Ovary (tissue), 9 donors: ENCODE data around the gene OR3A2. TPM values are rescaled to one million over a fixed set of nuclear protein-coding genes. Genes with fewer than 3 reads are reported as not detected.
"Not testable (repeated sequence)": the region's sequence is repeated elsewhere in the genome, so short reads cannot be mapped to it uniquely, and the experiment has no call there.

Experiments
- DNase-seq, 5 donors: peaks; one replicate each; pipeline ENCODE4 v3.0.0-alpha.2; 2019 to 2020
- H3K27ac ChIP-seq, 2 donors: fragments of 200-600 bp; one replicate each; pipeline versions ENCODE4 v1.5.1 to v1.8.0; 2019 to 2022
- H3K27me3 ChIP-seq: fragments of 200-600 bp; one replicate; pipeline ENCODE4 v1.8.0; 2022
- H3K36me3 ChIP-seq: fragments of 200-600 bp; sonication (generic); one replicate; pipeline ENCODE4 v1.5.1; 2019
- H3K4me1 ChIP-seq: one replicate; pipeline ENCODE4 v1.8.1; 2013; ENCODE audit warnings: mild to moderate bottlenecking, moderate library complexity; ENCODE audit not compliant: insufficient read depth
- H3K4me3 ChIP-seq: fragments of 200-600 bp; sonication (generic); one replicate; pipeline ENCODE4 v1.5.1; 2017
- H3K9me3 ChIP-seq, 2 donors: fragments of 200-600 bp in 1 of 2; sonication (generic) in 1 of 2; one replicate each; pipeline versions ENCODE4 v1.5.1 to v1.8.1; 2013 to 2019; ENCODE audit warnings: mild to moderate bottlenecking in 1 of 2, moderate library complexity in 1 of 2
- EP300 ChIP-seq: sonication (generic); formaldehyde crosslinking; IDR thresholded peaks from one replicate; pipeline ENCODE4 v1.6.1; 2017; ENCODE audit warnings: antibody characterized with exemption
- POLR2A ChIP-seq: fragments of 450-650 bp; IDR thresholded peaks from one replicate; pipeline ENCODE4 v1.6.1; 2017; ENCODE audit warnings: antibody characterized with exemption, mild to moderate bottlenecking, moderate library complexity
- WGBS, 3 donors: extraction: QIAGEN DNeasy Blood & Tissue Kit in 1 of 3; methylation state at CpG; one replicate each; pipeline versions ENCODE4 v1.1.5 to v1.1.7; 2013 to 2017; 5-methylcytosine and 5-hydroxymethylcytosine counted together
- intact Hi-C, 4 donors: fragments of 100-400 bp; cut with DNase I; formaldehyde crosslinking; loops; one replicate each; pipeline versions ENCODE4 v1.11.0 to v1.15.1; 2022 to 2023
- polyA plus RNA-seq, 2 donors: library from polyadenylated mRNA; stranded (reverse); fragments of 200-250 nt in 1 of 2; fragments of 350-450 nt in 1 of 2; fragmentation: Illumina TruSeq in 1 of 2; extraction: RNeasy Lipid Tissue Mini Kit (QIAGEN cat#74804) in 1 of 2; gene quantifications; one replicate each; pipeline ENCODE4 v1.2.3, GENCODE V29; 2013 to 2014
- total RNA-seq, 7 donors: library from RNA; depleted of rRNA in 2 of 7; stranded (reverse); fragments of >200 nt in 2 of 7; fragmentation: NEBNext Ultra II Directional in 3 of 7; extraction: Animal tissue kit (Norgen Biotek cat#: 25700) in 3 of 7; gene quantifications; one replicate each; pipeline versions ENCODE4 v1.1.0 to v1.2.4, GENCODE V29; 2016 to 2023
- TF ChIP-seq, protein P1 (sequence below), 3 donors: fragments of 450-650 bp in 2 of 3; fragments of 200-600 bp in 1 of 3; IDR thresholded peaks; one replicate each; pipeline versions ENCODE4 v1.5.1 to v1.8.0; 2016 to 2022; ENCODE audit warnings: antibody characterized with exemption in 3 of 3, mild to moderate bottlenecking in 1 of 3
- donor health status: DM: no; HTN: no; CAD: no; lungs with moderate emphysema.
- donor health status: DM: no; HTN: no; CAD: no.
- donor health status: Bipolar disorder and iron deficiency.
- donor health status: DM: yes; HTN: yes; CAD: no.
- donor health status: DM: no; HTN: no; CAD: no.
- donor health status: DM: yes; HTN: yes; CAD: no.

Gene OR3A2
- total and polyA plus RNA-seq, 9 donors, result 0.33 to 3.0 (median 1.1) TPM; not detected in 3

DNA sequence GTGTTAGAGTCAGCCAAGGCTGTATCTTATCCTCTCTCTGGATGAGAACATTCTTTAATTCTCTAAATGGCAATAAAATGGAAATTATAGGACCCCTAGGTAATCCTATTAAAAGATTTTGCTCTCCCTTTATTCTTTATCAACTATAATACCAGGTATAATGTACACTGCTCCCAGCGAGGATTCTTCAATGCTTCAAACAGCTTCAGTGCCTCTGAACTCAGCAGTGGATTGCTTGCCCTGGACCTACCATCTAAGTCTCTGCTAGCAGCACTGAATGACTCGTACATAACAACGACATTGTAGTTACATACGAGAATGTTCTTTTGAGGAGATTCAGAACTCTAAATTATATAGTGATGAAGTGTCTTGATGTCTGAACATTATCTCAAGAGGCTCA lies 3.7 kb upstream of the OR3A2 start:
- no peaks in the 10 kb centered on the region for H3K9me3 ChIP-seq
- no peak for DNase-seq
- no peak overlapping the region for H3K4me3 ChIP-seq
- H3K27ac ChIP-seq, result no peak overlapping the region
- 61 to 65% (median 63%) methylated on average over 4 of the region's 4 CpGs for WGBS, 3 donors
- no peaks in the 10 kb centered on the region for H3K4me1 ChIP-seq
- TF ChIP-seq POLR2A (no peak), EP300 (no peak)
- TF ChIP-seq, protein P1, sequence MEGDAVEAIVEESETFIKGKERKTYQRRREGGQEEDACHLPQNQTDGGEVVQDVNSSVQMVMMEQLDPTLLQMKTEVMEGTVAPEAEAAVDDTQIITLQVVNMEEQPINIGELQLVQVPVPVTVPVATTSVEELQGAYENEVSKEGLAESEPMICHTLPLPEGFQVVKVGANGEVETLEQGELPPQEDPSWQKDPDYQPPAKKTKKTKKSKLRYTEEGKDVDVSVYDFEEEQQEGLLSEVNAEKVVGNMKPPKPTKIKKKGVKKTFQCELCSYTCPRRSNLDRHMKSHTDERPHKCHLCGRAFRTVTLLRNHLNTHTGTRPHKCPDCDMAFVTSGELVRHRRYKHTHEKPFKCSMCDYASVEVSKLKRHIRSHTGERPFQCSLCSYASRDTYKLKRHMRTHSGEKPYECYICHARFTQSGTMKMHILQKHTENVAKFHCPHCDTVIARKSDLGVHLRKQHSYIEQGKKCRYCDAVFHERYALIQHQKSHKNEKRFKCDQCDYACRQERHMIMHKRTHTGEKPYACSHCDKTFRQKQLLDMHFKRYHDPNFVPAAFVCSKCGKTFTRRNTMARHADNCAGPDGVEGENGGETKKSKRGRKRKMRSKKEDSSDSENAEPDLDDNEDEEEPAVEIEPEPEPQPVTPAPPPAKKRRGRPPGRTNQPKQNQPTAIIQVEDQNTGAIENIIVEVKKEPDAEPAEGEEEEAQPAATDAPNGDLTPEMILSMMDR (IDR thresholded peaks at IDR 0.05), result no peak
- H3K36me3 ChIP-seq, result no peaks in the 10 kb centered on the region
- H3K27me3 ChIP-seq, result no peaks in the 10 kb centered on the region
- intact Hi-C loops, result no loop called here

DNA sequence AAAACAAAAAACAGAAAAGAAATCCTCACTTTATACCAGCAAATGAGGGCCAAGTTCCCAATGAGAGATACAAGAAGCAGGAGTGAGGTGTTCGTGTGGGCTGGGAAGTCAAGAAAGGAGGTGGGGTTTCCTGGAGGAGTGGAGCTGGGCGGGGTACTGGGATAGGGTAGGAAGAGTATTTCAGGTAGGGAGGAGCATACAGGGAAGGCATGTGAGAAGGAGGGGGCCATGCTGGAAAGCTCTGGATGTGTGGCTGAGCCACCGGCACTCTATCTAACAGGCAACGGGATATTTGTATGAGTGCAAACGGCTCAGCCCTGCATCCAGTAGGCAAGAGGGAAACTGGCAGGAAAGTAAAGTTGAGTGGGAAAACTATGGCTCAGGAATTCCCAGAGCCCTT lies 4.2 kb downstream of the OR3A2 start:
- WGBS, 3 donors, result 72 to 77% (median 74%) methylated on average over 5 of the region's 5 CpGs
- no peak overlapping the region for H3K27ac ChIP-seq
- intact Hi-C loops, result no loop called here
- no peaks in the 10 kb centered on the region for H3K27me3 ChIP-seq
- H3K9me3 ChIP-seq, result no peaks in the 10 kb centered on the region
- no peaks in the 10 kb centered on the region for H3K36me3 ChIP-seq
- TF ChIP-seq, protein P1 (IDR thresholded peaks at IDR 0.05), result no peak
- TF ChIP-seq EP300 (no peak), POLR2A (no peak)
- no peak overlapping the region for H3K4me3 ChIP-seq
- no peak for DNase-seq
- no peaks in the 10 kb centered on the region for H3K4me1 ChIP-seq

DNA sequence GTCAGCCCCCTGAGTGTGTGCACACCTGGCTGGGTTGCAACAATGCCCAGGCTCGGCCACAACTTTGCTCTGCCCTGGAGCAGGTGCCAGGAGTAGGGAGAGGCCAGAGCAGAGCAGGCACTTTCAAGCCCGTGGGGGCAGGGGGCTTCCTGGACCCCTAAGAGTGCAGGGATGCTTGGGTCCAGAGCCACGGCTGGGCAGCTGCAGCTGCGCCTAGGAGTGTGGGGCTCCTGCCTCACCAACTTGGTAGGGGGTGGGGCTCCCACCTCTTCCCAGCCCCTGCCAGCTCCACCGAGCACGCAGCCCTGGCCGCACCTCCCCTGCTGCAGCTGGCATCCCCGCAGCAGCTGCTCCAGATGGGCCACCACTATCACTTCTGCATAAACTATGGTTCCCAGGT lies 7.8 kb downstream of the OR3A2 start:
- WGBS, 3 donors, result 72 to 79% (median 77%) methylated on average over 8 of the region's 8 CpGs
- TF ChIP-seq EP300 (no peak), POLR2A (no peak)
- TF ChIP-seq, protein P1 (IDR thresholded peaks at IDR 0.05), result no peak
- H3K27ac ChIP-seq, result no peak overlapping the region
- H3K36me3 ChIP-seq, result no peaks in the 10 kb centered on the region
- no peaks in the 10 kb centered on the region for H3K4me1 ChIP-seq
- H3K9me3 ChIP-seq, result no peaks in the 10 kb centered on the region
- H3K27me3 ChIP-seq, result no peaks in the 10 kb centered on the region
- intact Hi-C loops, result loop anchor here in 1 of 4 donors (1.0 kb wide), 1 partner anchor 23 kb away; no protein-coding TSS in a partner anchor
- no peak for DNase-seq
- H3K4me3 ChIP-seq, result no peak overlapping the region

DNA sequence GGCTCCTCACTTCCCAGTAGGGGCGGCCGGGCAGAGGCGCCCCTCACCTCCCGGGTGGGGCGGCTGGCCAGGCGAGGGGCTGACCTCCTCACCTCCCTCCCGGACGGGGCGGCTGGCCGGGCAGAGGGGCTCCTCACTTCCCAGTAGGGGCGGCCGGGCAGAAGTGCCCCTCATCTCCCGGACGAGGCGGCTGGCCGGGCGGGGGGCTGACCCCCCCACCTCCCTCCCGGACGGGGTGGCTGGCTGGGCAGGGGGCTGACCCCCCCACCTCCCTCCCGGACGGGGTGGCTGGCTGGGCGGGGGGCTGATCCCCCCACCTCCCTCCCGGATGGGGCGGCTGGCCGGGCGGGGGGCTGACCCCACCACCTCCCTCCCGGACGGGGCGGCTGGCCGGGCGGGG lies 14.9 kb downstream of the OR3A2 start:
- H3K4me3 ChIP-seq, H3K36me3 ChIP-seq, H3K27ac ChIP-seq, H3K4me1 ChIP-seq, DNase-seq, H3K9me3 ChIP-seq, intact Hi-C loops, H3K27me3 ChIP-seq: not testable (repeated sequence)
- WGBS, 3 donors, result 76 to 95% (median 80%) methylated on average over 1 to 31 of the region's 31 CpGs

DNA sequence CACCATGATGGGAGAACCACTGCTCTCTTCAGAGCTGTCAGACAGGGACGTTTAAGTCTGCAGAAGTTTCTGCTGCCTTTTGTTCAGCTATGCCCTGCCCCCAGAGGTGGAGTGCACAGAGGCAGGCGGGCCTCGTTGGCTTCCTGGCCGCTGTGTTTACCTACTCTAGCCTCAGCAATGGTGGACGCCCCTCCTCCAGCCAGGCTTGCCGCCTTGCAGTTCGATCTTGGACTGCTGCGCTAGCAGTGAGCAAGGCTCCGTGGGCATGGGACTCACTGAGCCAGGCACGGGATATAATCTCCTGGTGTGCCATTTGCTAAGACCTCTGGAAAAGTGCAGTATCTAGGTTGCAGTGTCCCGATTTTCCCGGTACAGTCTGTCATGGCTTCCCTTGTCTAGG lies 43.3 kb downstream of the OR3A2 start:
- H3K27ac ChIP-seq, H3K4me3 ChIP-seq, H3K36me3 ChIP-seq, intact Hi-C loops, H3K4me1 ChIP-seq, DNase-seq, H3K27me3 ChIP-seq, H3K9me3 ChIP-seq: not testable (repeated sequence)
- 88 to 90% (median 88%) methylated on average over 12 of the region's 12 CpGs for WGBS, 3 donors

DNA sequence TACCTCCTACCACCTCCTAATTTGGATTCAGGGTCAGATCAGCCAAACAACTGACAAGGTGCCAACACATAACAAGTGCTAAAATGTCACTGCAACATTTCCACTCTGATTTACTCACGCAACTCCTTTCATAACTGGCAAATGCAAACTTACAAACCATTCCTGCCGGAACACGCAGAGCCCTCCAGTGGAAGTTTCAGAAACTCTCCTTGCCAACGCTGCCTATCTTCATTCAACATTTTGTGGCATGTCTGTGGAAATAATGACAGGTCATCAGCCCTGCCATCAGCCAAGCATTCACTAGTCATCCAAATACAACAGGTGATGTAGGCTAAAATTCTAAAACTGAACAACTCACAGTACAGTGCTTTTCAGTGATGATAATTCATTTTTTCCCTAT lies 50.2 kb downstream of the OR3A2 start:
- WGBS, 3 donors, result 59 to 72% (median 60%) methylated on average over 4 of the region's 4 CpGs
- no peak overlapping the region for H3K27ac ChIP-seq
- H3K4me3 ChIP-seq, result no peak overlapping the region
- intact Hi-C loops, result no loop called here
- no peaks in the 10 kb centered on the region for H3K4me1 ChIP-seq
- DNase-seq, result no peak
- H3K9me3 ChIP-seq, result no peaks in the 10 kb centered on the region
- no peaks in the 10 kb centered on the region for H3K36me3 ChIP-seq
- TF ChIP-seq EP300, result no peak
- TF ChIP-seq, protein P1 (IDR thresholded peaks at IDR 0.05), result no peak
- no peak for TF ChIP-seq POLR2A
- H3K27me3 ChIP-seq, result no peaks in the 10 kb centered on the region
